Neural cell (in vitro differentiated cells): ENCODE results near the gene GRB2.

ENCODE experiments used
- EP300 ChIP-seq: fragments of 450-650 bp; conservative IDR thresholded peaks from 2 replicates; pipeline ENCODE4 v1.6.1; 2014; ENCODE audit warnings: antibody characterized with exemption, mild to moderate bottlenecking, moderate library complexity; ENCODE audit not compliant: poor library complexity, severe bottlenecking
- EZH2 ChIP-seq: fragments of 200-600, 300-800 bp; shearing (Covaris generic), sonication (generic); IDR thresholded peaks from 2 replicates; pipeline ENCODE4 v1.6.1; 2014; ENCODE audit warnings: antibody characterized with exemption, low read length, borderline replicate concordance, mild to moderate bottlenecking; ENCODE audit not compliant: insufficient read depth, poor library complexity, severe bottlenecking
- MXI1 ChIP-seq: fragments of 450-650 bp; conservative IDR thresholded peaks from 2 replicates; pipeline ENCODE4 v1.6.1; 2014; ENCODE audit warnings: antibody characterized with exemption, mild to moderate bottlenecking; ENCODE audit not compliant: poor library complexity, severe bottlenecking
- POLR2AphosphoS5 ChIP-seq: IDR thresholded peaks from 2 replicates; pipeline ENCODE4 v1.6.1; 2012
- RAD21 ChIP-seq: fragments of 450-650 bp; conservative IDR thresholded peaks from 2 replicates; pipeline ENCODE4 v1.6.1; 2014; ENCODE audit warnings: antibody characterized with exemption, mild to moderate bottlenecking, moderate library complexity
- SMC3 ChIP-seq: fragments of 450-650 bp; conservative IDR thresholded peaks from 2 replicates; pipeline ENCODE4 v1.6.1; 2014; ENCODE audit warnings: antibody characterized with exemption, mild to moderate bottlenecking, moderate library complexity; ENCODE audit not compliant: poor library complexity
- TAF1 ChIP-seq: IDR thresholded peaks from 2 replicates; pipeline ENCODE4 v1.6.1; 2012; ENCODE audit warnings: low read depth
- TF ChIP-seq, protein P1 (sequence below): fragments of 450-650 bp; IDR thresholded peaks from 2 replicates; pipeline ENCODE4 v1.5.1; 2014; ENCODE audit warnings: antibody characterized with exemption, mild to moderate bottlenecking, moderate library complexity; ENCODE audit not compliant: poor library complexity, severe bottlenecking
- TF ChIP-seq, protein P2 (sequence below): IDR thresholded peaks from 2 replicates; pipeline ENCODE4 v1.6.1; 2012; ENCODE audit warnings: borderline replicate concordance

DNA sequence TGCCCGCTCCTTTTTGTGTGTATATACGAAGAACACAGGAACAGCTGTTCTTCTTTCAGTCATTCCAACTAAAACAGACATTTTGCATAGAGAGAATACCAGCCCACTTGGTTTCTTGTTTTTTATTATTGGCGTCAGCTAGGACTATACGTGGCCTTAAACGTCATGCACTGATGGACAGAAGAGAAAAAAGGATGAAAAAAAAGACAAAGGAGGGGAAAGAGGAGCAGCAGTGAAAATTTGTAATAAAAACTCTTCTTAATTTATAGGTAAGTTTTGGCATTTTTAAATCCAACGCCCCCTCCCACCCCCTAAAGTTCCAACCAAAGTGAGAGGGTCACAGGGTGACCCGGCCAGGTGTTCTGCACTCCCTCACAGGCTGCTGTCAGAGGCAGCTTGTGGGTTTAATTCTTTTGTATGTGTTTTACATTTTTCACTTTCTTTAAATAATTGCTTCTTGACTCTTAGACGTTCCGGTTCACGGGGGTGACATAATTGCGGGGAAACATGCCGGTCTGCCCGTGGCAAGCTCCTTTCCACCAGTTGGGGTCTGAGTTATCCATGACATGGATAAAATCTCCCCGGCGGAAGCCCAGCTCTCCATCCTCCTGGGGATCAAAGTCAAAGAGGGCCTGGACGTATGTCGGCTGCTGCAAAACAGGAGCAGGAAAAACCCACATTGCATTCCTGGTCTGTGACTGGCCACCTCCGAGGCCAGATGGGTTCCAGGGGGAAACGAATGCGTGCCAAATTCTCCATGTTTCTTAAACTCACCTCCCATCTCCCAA lies 85.4 kb downstream of the GRB2 start:
- TF ChIP-seq RAD21, result no peak
- TF ChIP-seq, protein P1, sequence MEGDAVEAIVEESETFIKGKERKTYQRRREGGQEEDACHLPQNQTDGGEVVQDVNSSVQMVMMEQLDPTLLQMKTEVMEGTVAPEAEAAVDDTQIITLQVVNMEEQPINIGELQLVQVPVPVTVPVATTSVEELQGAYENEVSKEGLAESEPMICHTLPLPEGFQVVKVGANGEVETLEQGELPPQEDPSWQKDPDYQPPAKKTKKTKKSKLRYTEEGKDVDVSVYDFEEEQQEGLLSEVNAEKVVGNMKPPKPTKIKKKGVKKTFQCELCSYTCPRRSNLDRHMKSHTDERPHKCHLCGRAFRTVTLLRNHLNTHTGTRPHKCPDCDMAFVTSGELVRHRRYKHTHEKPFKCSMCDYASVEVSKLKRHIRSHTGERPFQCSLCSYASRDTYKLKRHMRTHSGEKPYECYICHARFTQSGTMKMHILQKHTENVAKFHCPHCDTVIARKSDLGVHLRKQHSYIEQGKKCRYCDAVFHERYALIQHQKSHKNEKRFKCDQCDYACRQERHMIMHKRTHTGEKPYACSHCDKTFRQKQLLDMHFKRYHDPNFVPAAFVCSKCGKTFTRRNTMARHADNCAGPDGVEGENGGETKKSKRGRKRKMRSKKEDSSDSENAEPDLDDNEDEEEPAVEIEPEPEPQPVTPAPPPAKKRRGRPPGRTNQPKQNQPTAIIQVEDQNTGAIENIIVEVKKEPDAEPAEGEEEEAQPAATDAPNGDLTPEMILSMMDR, result no peak
- TF ChIP-seq POLR2AphosphoS5, result no peak
- no peak for TF ChIP-seq SMC3
- TF ChIP-seq, protein P2, sequence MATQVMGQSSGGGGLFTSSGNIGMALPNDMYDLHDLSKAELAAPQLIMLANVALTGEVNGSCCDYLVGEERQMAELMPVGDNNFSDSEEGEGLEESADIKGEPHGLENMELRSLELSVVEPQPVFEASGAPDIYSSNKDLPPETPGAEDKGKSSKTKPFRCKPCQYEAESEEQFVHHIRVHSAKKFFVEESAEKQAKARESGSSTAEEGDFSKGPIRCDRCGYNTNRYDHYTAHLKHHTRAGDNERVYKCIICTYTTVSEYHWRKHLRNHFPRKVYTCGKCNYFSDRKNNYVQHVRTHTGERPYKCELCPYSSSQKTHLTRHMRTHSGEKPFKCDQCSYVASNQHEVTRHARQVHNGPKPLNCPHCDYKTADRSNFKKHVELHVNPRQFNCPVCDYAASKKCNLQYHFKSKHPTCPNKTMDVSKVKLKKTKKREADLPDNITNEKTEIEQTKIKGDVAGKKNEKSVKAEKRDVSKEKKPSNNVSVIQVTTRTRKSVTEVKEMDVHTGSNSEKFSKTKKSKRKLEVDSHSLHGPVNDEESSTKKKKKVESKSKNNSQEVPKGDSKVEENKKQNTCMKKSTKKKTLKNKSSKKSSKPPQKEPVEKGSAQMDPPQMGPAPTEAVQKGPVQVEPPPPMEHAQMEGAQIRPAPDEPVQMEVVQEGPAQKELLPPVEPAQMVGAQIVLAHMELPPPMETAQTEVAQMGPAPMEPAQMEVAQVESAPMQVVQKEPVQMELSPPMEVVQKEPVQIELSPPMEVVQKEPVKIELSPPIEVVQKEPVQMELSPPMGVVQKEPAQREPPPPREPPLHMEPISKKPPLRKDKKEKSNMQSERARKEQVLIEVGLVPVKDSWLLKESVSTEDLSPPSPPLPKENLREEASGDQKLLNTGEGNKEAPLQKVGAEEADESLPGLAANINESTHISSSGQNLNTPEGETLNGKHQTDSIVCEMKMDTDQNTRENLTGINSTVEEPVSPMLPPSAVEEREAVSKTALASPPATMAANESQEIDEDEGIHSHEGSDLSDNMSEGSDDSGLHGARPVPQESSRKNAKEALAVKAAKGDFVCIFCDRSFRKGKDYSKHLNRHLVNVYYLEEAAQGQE, result no peak
- no peak for TF ChIP-seq EZH2
- TF ChIP-seq TAF1, result no peak
- TF ChIP-seq EP300, result no peak
- TF ChIP-seq MXI1, result no peak
